KOPT-K1 (cell line): ENCODE data around the gene ANKRD6.

Source experiments
- H3K27ac ChIP-seq: fragments of 200-600 bp; sonication (generic); 2 replicates; pipeline ENCODE4 v1.5.1; 2016; ENCODE audit warnings: antibody characterized with exemption, mild to moderate bottlenecking, low read depth, low read length; ENCODE audit not compliant: poor library complexity, severe bottlenecking
- H3K36me3 ChIP-seq: fragments of 200-600 bp; sonication (generic); 2 replicates; pipeline ENCODE4 v1.5.1; 2017; ENCODE audit warnings: antibody characterized with exemption, mild to moderate bottlenecking, low read length, moderate library complexity; ENCODE audit not compliant: insufficient read depth
- H3K9me3 ChIP-seq: fragments of 200-600 bp; sonication (generic); 2 replicates; pipeline ENCODE4 v1.5.1; 2017; ENCODE audit warnings: antibody characterized with exemption, low read length, mild to moderate bottlenecking; ENCODE audit not compliant: insufficient read depth, poor library complexity, severe bottlenecking

ANKRD6 gene

DNA sequence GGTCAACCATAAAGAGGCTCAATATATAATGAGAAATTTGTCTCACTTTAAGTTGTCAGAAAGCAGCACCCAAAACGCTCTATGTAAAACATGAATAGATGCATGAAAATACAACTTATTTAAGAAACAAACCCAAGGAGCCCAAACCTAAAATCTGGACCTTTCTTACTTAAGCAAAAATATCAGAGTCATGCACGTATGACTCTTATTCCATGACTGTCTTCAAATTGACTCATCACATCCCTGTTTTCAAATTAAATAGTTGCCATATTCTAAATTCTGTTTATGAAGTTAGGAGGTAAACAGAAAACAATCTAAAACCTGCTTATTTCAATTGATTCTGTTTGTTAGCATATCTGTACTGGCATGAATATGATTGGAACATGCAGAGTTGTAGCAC, 42.1 kb downstream of the ANKRD6 start:
- Histone ChIP-seq H3K9me3 (no peaks in the 10 kb centered on the region), H3K36me3 (no peaks in the 10 kb centered on the region), H3K27ac (peak overlapping the region; percentile 43)

DNA sequence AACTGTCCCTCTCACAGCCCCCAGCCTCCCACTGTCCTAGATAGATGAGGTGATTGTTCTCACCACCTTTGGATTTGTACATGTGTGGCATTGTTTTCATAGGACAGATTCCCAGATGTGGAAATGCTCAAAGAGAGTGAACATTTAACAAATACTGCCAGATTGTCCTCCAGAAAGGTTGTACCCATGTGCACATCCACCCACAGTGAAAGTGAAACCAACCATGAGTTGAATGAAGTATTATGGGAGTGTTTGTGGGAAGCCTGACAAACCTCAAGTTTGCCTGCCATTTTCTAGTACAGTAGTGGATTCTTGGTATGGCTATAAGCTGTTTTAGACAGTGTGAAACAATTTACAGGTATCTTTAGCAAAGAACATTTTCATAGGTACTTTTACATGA, 42.7 kb downstream of the ANKRD6 start:
- Histone ChIP-seq H3K36me3 (no peaks in the 10 kb centered on the region), H3K27ac (peak overlapping the region; percentile 43), H3K9me3 (no peaks in the 10 kb centered on the region)

DNA sequence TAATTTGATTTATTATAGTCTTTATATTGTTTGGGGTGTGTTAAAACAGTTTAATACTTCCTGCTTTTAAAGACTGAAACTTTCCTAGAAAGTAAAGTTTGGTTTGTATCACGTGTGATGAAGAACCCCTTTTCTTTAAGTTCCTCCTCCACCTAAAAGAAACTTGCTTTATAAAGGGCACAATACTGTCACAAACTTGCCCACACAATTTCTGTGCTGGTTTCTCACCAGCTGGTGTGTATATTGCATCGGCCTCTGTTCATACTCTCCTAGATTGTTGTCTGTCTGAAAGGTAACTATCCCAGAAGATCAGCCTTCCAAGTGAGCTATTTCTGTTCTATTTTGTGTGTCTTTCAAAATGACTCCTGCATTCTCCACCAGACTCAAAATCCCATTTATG, 46.9 kb downstream of the ANKRD6 start:
- Histone ChIP-seq H3K9me3 (no peaks in the 10 kb centered on the region), H3K36me3 (no peaks in the 10 kb centered on the region), H3K27ac (no peak overlapping the region)

DNA sequence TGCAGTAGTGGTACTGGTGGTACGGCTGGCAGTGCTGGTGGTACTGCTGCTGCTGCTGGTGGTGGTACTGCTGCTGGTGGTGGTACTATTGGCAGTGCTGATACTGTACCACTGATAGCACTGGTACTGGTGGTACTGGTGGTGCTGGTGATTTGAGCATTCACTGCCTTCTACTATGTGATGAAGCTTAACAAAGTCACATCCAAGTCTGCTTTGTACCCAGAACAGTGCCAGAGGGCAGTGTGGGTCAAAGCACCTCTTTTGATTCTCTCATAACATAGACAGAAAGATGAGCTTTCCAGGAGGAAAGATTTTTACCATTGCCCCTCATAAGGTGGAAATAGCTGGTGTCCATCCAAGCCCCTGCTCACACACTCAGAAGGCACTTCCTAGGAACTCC, 48.7 kb downstream of the ANKRD6 start:
- Histone ChIP-seq H3K36me3 (no peaks in the 10 kb centered on the region), H3K27ac (no peak overlapping the region), H3K9me3 (no peaks in the 10 kb centered on the region)

DNA sequence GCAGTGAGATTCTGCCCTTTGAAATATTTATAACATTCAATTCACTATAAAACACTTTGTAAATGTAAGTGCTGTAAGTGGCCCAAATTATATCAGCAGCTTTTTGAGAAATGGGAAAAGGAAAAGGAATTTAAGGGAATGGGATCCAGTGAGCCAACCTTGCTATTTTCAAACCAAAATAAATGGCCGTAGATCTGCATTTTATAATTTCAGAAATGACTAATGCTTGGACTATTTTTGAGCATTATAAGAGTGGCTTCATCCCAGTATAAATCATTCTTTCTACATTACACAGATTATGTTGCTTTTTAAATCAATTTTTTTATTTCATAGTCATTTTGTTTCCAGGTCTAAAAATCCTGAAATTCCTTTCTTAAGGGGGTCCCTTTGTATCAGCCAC, 49.2 kb downstream of the ANKRD6 start:
- no peak overlapping the region for H3K27ac ChIP-seq
- no peaks in the 10 kb centered on the region for H3K9me3 ChIP-seq
- no peaks in the 10 kb centered on the region for H3K36me3 ChIP-seq

DNA sequence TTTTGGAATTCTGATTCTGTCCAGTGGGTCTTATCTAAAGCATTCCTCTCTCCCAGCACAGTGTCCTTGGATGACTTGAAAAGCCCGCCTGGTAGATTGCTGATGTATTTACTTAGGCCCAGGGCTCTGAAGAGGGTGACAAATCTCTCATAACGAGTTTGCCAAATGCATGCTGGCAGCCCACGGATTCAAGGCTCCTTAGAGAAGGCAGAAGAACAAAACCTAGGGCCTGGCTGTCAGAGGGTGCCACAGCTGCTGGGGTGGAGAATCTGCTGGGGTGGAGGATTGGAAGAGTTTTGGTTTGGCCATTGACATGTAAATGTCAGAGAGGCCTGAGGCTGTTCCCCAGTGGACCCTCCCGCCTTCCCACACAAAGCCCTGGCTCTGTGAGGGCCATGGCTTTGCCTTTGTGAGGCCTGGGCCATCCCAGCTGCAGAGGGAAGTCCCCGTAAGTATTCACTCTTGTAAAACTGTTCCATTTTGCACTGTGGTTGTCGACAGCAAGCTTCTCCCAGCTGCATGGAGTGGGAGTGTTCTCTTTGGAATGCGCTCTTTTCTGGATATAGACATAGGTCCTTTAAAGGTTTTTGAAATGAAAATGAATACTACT, 50.3 kb downstream of the ANKRD6 start:
- Histone ChIP-seq H3K27ac (no peak overlapping the region), H3K9me3 (no peaks in the 10 kb centered on the region), H3K36me3 (no peaks in the 10 kb centered on the region)

DNA sequence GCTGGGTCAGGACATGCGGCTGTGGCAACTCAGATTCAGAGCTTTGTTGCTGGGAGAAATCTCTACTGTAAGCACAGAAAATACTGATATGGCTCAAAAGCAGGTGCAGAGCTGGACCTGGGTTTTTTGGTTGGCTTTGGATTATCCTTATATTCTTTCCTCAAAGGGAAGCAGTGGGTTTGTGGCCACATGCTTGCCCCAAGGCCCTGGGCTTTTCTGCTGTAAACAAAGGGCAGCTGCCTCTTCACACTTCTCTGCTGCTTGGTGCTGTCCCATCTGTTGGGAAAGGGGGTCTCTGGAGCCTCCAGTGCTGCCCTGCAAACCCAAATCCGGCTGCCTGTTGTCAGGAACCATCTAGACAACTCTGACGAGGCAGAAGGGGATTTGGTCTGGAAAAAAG, 52.4 kb downstream of the ANKRD6 start:
- Histone ChIP-seq H3K36me3 (no peaks in the 10 kb centered on the region), H3K27ac (no peak overlapping the region), H3K9me3 (no peaks in the 10 kb centered on the region)

DNA sequence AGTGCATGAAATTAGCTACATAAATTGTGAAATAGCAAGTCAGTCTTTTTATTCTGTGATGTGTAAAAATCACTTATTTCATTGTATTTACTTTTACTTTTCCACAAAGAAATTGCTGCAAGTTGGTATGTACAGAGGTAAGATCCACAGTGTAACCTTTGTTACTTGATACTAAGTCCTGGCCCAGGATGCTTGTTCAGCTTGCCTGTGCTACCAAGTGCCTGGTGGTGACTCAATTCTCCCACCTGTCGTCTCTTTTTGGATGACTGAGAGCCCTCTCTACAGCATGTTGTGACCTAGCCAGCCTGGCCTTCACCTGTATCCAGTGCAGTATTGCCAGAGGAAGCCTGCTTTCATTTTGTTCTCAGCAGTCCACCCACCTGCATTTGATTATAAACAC, 54.9 kb downstream of the ANKRD6 start:
- H3K9me3 ChIP-seq: no peaks in the 10 kb centered on the region
- no peak overlapping the region for H3K27ac ChIP-seq
- no peaks in the 10 kb centered on the region for H3K36me3 ChIP-seq

DNA sequence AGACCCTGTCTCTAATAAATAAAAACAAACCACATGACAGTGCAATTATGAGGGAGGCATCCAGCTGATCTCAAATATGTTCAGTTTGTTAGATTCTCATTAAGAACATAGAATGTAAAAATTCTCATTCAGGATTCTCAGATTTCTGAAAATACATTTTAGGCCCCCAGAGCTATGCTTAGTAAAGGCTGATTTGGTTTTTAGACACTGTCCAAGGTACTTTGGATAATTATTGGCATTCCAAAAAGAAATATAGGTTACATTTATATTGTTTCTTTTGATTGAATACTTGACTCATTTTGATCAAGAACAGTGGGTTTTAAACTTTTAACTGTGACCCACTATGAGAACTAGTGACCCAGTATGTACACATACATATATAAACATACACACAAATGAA, 55.5 kb downstream of the ANKRD6 start:
- no peak overlapping the region for H3K27ac ChIP-seq
- H3K9me3 ChIP-seq: no peaks in the 10 kb centered on the region
- H3K36me3 ChIP-seq: no peaks in the 10 kb centered on the region

DNA sequence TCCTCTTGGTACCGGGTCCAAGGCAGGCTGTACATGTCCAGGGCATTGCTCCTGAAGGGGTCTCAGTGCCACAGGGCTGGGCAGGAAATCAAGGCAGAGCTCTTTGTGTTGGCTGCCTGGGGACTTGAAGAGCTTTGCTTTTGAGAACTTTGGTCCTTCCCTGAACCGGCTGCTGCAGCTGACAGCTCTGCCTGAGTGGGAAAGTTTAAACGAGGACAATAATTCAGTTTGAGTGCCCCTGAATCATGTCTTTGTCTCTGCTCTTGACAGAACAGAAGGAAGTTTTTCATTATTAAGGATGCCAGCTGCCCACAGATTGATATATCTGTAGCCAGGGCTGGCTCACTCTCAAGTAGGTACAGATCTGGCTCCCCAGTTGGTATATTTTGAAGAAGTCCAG, 56.1 kb downstream of the ANKRD6 start:
- Histone ChIP-seq H3K36me3 (no peaks in the 10 kb centered on the region), H3K27ac (no peak overlapping the region), H3K9me3 (no peaks in the 10 kb centered on the region)

DNA sequence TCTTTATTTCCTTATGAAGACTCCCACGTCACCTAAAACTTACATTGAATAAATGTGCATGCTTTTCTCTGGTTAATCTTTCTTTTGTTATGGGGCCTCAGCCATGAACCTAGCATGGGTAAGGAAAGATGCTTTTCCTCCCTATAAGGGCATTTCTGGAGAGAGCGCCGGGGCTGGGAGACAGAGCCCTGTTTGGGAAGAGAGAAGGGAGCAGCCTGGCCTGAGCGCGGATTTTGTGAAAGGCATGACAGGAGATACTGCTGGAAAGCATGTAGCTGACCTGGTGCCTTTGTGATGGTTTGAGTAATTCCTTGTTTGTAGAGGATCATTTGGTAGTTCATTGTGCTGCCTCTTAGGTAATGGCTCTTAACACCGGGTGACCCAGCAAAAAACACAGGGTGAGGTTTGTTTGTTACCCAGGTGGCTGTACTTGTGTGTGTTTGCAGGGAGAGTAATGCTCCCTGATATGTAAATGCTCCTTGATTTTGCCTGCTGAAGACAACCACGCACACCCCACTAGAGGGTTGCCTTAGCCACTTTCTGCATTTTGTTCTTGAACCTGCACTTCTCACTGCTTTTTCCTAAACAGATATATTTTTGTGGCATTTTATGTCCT, 59.2 kb downstream of the ANKRD6 start:
- Histone ChIP-seq H3K9me3 (no peaks in the 10 kb centered on the region), H3K27ac (no peak overlapping the region), H3K36me3 (no peaks in the 10 kb centered on the region)

DNA sequence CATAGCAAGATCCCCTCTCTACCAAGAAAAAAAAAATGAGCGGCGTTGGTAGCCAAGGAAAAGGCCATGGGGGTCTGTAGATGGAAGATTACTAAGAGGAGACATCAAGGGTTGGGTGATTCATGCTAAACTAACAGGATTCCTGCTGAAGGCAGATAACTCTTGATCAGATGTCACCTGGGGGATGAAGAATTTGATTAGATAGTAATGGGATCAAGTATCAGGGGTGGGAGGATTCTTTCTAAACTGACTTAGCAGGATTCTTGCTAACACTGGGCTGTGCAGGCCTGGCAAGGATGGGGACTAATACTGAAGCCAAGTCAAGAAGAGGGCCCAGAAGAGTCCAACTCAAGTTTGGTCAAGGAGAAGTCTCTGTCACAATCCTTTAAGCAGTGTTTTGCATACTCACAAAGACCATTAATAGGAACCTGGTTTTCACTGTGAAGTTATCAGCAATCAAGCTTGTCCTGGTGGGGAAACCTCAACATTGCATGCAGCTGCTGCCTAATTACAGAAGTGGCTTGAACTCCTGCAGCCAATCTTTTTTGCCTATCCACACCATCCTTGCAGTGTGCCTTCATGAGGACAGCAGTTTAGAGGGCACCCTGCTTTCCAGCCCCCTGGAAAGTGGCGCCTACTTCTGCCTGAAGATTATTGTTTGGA, 61.3 kb downstream of the ANKRD6 start:
- Histone ChIP-seq H3K27ac (no peak overlapping the region), H3K9me3 (no peaks in the 10 kb centered on the region), H3K36me3 (no peaks in the 10 kb centered on the region)

DNA sequence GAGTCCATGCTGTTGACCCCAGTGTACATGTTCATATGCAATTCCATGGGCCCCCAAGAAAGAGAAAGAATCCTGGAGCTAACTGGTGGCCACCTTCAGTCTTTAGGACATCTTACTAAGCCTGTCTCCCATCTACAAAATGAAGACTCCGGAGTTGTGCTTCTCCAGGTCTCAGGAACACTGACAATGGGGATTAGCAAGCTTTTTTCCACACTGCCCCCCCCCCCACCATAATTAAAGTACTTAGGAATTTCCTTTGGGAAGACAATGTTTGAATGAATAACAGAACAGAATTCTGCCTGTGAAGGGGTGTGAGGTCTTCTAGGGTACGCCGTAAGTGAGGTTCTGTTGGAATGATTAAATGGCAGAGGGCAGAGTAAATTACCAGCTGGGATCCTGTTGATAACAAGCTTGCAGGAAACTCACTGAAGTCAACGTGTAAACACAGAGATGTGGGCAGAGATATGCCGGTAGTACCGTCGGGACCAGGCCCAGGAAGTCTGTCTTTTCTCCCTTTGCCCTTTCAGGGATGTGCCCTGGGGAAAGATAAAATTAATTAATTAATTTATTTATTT, 63.1 kb downstream of the ANKRD6 start:
- no peak overlapping the region for H3K27ac ChIP-seq
- H3K9me3 ChIP-seq: no peaks in the 10 kb centered on the region
- H3K36me3 ChIP-seq: no peaks in the 10 kb centered on the region

DNA sequence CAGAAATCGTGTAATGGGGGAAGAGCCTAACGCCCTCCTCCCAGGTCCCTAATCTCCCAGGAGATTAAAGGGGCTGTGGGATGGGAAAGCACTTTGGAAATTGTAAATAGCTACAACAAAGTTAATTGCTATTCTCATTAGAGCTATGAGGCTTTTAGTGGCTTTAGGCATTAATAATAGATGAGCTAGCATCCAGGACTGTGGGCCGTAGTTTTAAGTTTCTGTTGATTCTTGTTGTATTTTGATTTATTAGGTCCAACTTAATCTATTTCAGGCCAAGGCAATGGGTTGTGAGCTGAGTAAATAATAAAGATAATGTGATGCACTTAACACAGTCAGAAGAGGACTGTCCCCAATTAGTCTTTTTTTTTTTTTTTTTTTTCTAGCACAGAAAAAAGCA, 67.7 kb downstream of the ANKRD6 start:
- Histone ChIP-seq H3K36me3 (no peaks in the 10 kb centered on the region), H3K9me3 (no peaks in the 10 kb centered on the region), H3K27ac (no peak overlapping the region)

DNA sequence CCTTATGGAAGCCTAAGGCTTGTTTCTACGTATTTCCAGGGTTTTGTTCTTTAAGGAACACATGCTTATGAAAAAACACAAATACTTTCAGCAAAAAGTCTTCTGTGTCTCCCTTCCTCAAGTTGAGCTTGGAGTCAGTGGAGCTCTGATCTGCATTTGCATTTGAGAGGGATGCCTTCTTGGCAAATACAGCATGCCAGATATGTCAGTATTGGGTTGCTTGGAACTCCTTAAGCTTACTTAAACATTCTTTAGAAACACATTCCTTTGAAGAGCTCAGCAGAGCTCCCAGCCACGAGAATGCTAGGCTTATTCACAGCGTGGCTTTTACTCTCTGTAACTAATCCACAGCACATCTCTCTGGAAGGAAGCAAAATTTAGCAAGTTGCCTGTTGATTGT, 68.3 kb downstream of the ANKRD6 start:
- H3K27ac ChIP-seq: no peak overlapping the region

DNA sequence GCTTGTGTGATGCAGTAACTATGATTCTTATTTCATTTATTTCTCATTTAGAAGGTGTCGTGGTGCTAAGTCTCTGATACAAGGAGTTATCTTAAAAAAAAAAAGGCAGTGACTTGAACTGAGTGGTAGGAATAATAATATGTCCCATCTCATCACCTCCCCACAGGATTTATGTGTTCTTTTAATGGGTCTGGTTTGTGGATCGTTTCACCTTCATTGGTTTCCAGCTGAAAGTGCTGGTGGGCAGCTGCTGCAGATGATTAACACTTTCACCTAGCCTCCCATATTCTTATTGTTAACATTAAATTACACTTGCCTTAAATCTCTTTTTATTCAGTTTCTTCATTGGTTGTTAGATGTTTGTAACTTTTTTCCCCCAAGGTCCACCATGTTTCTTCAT, 68.8 kb downstream of the ANKRD6 start:
- Histone ChIP-seq H3K9me3 (no peaks in the 10 kb centered on the region), H3K27ac (no peak overlapping the region), H3K36me3 (no peaks in the 10 kb centered on the region)

More for the DNA sequence above, 68.3 kb downstream of the ANKRD6 start:
- Histone ChIP-seq H3K9me3 (no peaks in the 10 kb centered on the region), H3K36me3 (no peaks in the 10 kb centered on the region)
